MM.1S (cell line): Measurements from ENCODE around the gene ZNF793.

Experiments
- DNase-seq: peaks from one replicate; pipeline ENCODE4 v3.0.0-alpha.2; 2015
- H2AFZ ChIP-seq: fragments of 300-600 bp; sonication (generic); 2 replicates; pipeline ENCODE4 v1.6.0; 2016; ENCODE audit warnings: antibody characterized with exemption, low read length
- H3F3A ChIP-seq: fragments of 300-600 bp; sonication (generic); 2 replicates; pipeline ENCODE4 v1.6.1; 2016; ENCODE audit warnings: mild to moderate bottlenecking, antibody characterized with exemption, low read length, moderate library complexity, mixed read lengths; ENCODE audit not compliant: insufficient read depth
- H3K27ac ChIP-seq: fragments of 300-600 bp; sonication (generic); 2 replicates; pipeline ENCODE4 v1.5.1; 2016; ENCODE audit warnings: mild to moderate bottlenecking, low read length
- H3K27me3 ChIP-seq: fragments of 300-600 bp; sonication (generic); replicated peaks from 2 replicates; pipeline ENCODE4 v1.6.0; 2016; ENCODE audit warnings: low read length; ENCODE audit not compliant: insufficient read depth
- H3K36me3 ChIP-seq: fragments of 300-600 bp; sonication (generic); replicated peaks from 2 replicates; pipeline ENCODE4 v1.6.1; 2016; ENCODE audit warnings: mild to moderate bottlenecking, low read length, mixed read lengths; ENCODE audit not compliant: insufficient read depth
- H3K4me1 ChIP-seq: fragments of 300-600 bp; sonication (generic); 2 replicates; pipeline ENCODE4 v1.6.1; 2016; ENCODE audit warnings: low read length, mixed read lengths
- H3K4me2 ChIP-seq: fragments of 300-600 bp; sonication (generic); 2 replicates; pipeline ENCODE4 v1.6.0; 2016; ENCODE audit warnings: low read depth, low read length
- H3K4me3 ChIP-seq: fragments of 300-600 bp; sonication (generic); 2 replicates; pipeline ENCODE4 v1.5.1; 2016; ENCODE audit warnings: low read length, mixed read lengths
- H3K79me2 ChIP-seq: fragments of 300-600 bp; sonication (generic); 2 replicates; pipeline ENCODE4 v1.6.1; 2016; ENCODE audit warnings: mixed run types, low read length, mixed read lengths
- H3K9ac ChIP-seq: fragments of 300-600 bp; sonication (generic); 2 replicates; pipeline ENCODE4 v1.6.1; 2016; ENCODE audit warnings: low read length, mixed read lengths
- H3K9me2 ChIP-seq: fragments of 300-600 bp; sonication (generic); replicated peaks from 2 replicates; pipeline ENCODE4 v1.6.1; 2016; ENCODE audit warnings: mild to moderate bottlenecking, low read length, mixed read lengths; ENCODE audit not compliant: insufficient read depth
- H3K9me3 ChIP-seq: fragments of 300-600 bp; sonication (generic); replicated peaks from 2 replicates; pipeline ENCODE4 v1.6.1; 2016; ENCODE audit warnings: mild to moderate bottlenecking, low read length, mixed read lengths; ENCODE audit not compliant: insufficient read depth
- H4K20me1 ChIP-seq: fragments of 300-600 bp; sonication (generic); 2 replicates; pipeline ENCODE4 v1.6.1; 2016; ENCODE audit warnings: mild to moderate bottlenecking, low read length, moderate library complexity, mixed read lengths; ENCODE audit not compliant: insufficient read depth
- EZH2 ChIP-seq: fragments of 300-600 bp; sonication (generic); optimal IDR thresholded peaks from 2 replicates; pipeline ENCODE3; 2017; ENCODE audit warnings: low read depth, mild to moderate bottlenecking, antibody characterized with exemption, low read length, mixed read lengths
- EZH2phosphoT487 ChIP-seq: fragments of 300-600 bp; sonication (generic); IDR thresholded peaks from 2 replicates; pipeline ENCODE4 v1.6.1; 2018; ENCODE audit warnings: antibody characterized with exemption, low read length
- TF ChIP-seq, protein P1 (sequence below): fragments of 300-600 bp; sonication (generic); IDR thresholded peaks from 2 replicates; pipeline ENCODE4 v1.5.1; 2016; ENCODE audit warnings: antibody characterized with exemption, low read length, mixed read lengths

Gene ZNF793

DNA sequence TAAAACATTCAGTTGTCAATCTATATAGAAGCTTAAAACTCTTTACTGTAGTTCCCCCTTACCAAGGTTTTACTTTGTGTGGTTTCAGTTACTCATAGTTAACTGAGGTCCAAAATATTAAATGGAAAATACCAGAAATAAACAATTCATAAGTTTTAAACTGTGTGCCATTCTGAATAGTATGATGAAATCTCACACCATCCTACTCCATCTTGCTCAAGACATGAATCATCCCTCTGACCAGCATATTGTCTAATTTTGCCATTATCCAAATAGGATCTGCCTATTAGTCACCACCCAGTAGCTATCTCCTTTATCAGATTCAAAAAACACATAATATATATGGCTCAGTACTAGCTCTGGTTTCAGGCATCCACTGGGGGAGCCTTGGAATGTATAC lies 65.5 kb downstream of the ZNF793 start:
- Histone ChIP-seq H3K4me3 (no peak overlapping the region), H2AFZ (no peak overlapping the region), H3K27ac (no peak overlapping the region), H3K79me2 (no peaks in the 10 kb centered on the region), H3K36me3 (no peaks in the 10 kb centered on the region; the same call in 1 of the 2 replicates), H3K9me3 (no peaks in the 10 kb centered on the region), H3K9ac (no peak overlapping the region), H3K4me1 (no peaks in the 10 kb centered on the region), H3K27me3 (no peaks in the 10 kb centered on the region), H3K9me2 (no peaks in the 10 kb centered on the region), H3K4me2 (no peak overlapping the region), H4K20me1 (no peaks in the 10 kb centered on the region), H3F3A (no peaks in the 10 kb centered on the region)
- TF ChIP-seq EZH2 (no peak), EZH2phosphoT487 (no peak)
- TF ChIP-seq, protein P1, sequence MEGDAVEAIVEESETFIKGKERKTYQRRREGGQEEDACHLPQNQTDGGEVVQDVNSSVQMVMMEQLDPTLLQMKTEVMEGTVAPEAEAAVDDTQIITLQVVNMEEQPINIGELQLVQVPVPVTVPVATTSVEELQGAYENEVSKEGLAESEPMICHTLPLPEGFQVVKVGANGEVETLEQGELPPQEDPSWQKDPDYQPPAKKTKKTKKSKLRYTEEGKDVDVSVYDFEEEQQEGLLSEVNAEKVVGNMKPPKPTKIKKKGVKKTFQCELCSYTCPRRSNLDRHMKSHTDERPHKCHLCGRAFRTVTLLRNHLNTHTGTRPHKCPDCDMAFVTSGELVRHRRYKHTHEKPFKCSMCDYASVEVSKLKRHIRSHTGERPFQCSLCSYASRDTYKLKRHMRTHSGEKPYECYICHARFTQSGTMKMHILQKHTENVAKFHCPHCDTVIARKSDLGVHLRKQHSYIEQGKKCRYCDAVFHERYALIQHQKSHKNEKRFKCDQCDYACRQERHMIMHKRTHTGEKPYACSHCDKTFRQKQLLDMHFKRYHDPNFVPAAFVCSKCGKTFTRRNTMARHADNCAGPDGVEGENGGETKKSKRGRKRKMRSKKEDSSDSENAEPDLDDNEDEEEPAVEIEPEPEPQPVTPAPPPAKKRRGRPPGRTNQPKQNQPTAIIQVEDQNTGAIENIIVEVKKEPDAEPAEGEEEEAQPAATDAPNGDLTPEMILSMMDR = no peak
- no peak for DNase-seq

DNA sequence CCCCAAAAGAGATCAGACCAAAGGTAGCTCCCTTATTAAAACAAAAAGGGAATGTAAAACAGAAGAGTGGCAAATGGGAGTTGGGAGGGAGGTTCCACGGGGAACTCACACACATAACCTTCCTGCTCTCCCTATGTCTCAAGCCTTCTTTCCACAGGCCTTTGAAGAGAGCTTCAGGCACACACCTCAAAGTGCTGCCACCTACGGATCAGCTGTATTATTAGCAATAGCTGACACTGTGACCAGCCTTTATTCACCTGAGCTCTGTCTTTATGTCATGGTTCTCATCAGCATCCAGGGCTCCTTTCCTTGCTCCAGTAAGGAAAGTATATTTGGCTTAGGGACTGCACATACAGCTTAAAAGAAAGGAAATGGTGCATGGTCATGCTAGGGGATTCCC lies 76.6 kb downstream of the ZNF793 start:
- H3F3A ChIP-seq = no peaks in the 10 kb centered on the region
- no peaks in the 10 kb centered on the region for H3K9me2 ChIP-seq
- no peaks in the 10 kb centered on the region for H3K9me3 ChIP-seq
- no peak for DNase-seq
- H3K27me3 ChIP-seq = no peaks in the 10 kb centered on the region
- no peaks in the 10 kb centered on the region for H3K4me1 ChIP-seq
- no peak overlapping the region for H3K4me2 ChIP-seq
- H3K27ac ChIP-seq = no peak overlapping the region
- H4K20me1 ChIP-seq = no peaks in the 10 kb centered on the region
- H3K4me3 ChIP-seq = no peak overlapping the region
- H2AFZ ChIP-seq = no peak overlapping the region
- no peaks in the 10 kb centered on the region for H3K79me2 ChIP-seq
- H3K36me3 ChIP-seq = no peaks in the 10 kb centered on the region
- TF ChIP-seq EZH2 (no peak), EZH2phosphoT487 (no peak)
- TF ChIP-seq, protein P1 = no peak
- no peak overlapping the region for H3K9ac ChIP-seq
